ENCODE data around the gene CCDC138. TPM values are rescaled to one million over a fixed set of nuclear protein-coding genes. Genes with fewer than 3 reads are reported as not detected.
A peak's percentile ranks its signal among the peaks of the same experiment; 100 is the strongest.

CCDC138 gene
- total RNA-seq, 1 experiment from 2014 or later: 4.3 TPM

DNA sequence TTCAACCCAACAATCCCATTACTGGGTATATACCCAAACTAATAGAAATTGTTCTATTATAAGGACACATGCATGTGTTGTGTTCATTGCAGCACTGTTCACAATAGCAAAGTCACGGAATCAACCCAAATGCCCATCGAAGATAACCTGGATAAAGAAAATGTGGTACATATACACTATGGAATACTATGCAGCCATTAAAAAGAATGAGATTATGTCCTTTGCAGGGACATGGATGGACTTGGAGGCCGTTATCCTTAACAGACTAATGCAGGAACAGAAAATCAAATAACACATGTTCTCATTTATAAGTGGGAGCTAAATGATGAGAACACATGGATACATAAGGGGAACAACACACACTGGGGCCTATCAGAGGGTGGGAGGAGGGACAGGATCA, 65.8 kb downstream of the CCDC138 start:
- H3K4me3 Mint-ChIP-seq (ENCODE audit: unreplicated experiment): no peak overlapping the region
- ChIA-PET POLR2A (no interaction called here), CTCF (interaction anchor here (1.2 to 2.5 kb wide), 2 partner anchors 138 to 658 kb away, joined by 5 to 39 read pairs; partner anchors contain the start of gene EDAR)
- no peak overlapping the region for H3K27ac Mint-ChIP-seq (ENCODE audit: low read depth, unreplicated experiment)
- intact Hi-C loops (cut with micrococcal nuclease): no loop called here
- no TSS peak for BruUV-seq (replicated peaks)
- TF ChIP-seq, protein P1, sequence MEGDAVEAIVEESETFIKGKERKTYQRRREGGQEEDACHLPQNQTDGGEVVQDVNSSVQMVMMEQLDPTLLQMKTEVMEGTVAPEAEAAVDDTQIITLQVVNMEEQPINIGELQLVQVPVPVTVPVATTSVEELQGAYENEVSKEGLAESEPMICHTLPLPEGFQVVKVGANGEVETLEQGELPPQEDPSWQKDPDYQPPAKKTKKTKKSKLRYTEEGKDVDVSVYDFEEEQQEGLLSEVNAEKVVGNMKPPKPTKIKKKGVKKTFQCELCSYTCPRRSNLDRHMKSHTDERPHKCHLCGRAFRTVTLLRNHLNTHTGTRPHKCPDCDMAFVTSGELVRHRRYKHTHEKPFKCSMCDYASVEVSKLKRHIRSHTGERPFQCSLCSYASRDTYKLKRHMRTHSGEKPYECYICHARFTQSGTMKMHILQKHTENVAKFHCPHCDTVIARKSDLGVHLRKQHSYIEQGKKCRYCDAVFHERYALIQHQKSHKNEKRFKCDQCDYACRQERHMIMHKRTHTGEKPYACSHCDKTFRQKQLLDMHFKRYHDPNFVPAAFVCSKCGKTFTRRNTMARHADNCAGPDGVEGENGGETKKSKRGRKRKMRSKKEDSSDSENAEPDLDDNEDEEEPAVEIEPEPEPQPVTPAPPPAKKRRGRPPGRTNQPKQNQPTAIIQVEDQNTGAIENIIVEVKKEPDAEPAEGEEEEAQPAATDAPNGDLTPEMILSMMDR (IDR thresholded peaks at IDR 0.05; ENCODE audit: unreplicated experiment): no peak
- no peaks in the 10 kb centered on the region for H3K27me3 Mint-ChIP-seq (ENCODE audit: insufficient read depth, unreplicated experiment)
- no peak for DNase-seq (ENCODE audit: unreplicated experiment)
- H3K9me3 Mint-ChIP-seq (ENCODE audit: unreplicated experiment): no peaks in the 10 kb centered on the region
- H3K36me3 Mint-ChIP-seq (ENCODE audit: insufficient read depth, unreplicated experiment): peaks cover 21% of the 10 kb centered on the region
- H3K4me1 Mint-ChIP-seq (ENCODE audit: insufficient read depth, unreplicated experiment): peaks cover 10% of the 10 kb centered on the region

- TF ChIP-seq, protein P1 (IDR thresholded peaks at IDR 0.05; ENCODE audit: unreplicated experiment): no peak
- H3K27me3 Mint-ChIP-seq (ENCODE audit: insufficient read depth, unreplicated experiment): no peaks in the 10 kb centered on the region
- H3K4me3 Mint-ChIP-seq (ENCODE audit: unreplicated experiment): no peak overlapping the region
- no peak for DNase-seq (ENCODE audit: unreplicated experiment)
- H3K9me3 Mint-ChIP-seq (ENCODE audit: unreplicated experiment): no peaks in the 10 kb centered on the region
- H3K27ac Mint-ChIP-seq (ENCODE audit: low read depth, unreplicated experiment): no peak overlapping the region
- no TSS peak for BruUV-seq (replicated peaks)
- intact Hi-C loops (cut with micrococcal nuclease): no loop called here
- POLR2A ChIA-PET: interaction anchor here (1.1 kb wide), 1 partner anchor 15 kb away, joined by 3 read pairs; no protein-coding TSS in a partner anchor
- peaks cover 10% of the 10 kb centered on the region for H3K4me1 Mint-ChIP-seq (ENCODE audit: insufficient read depth, unreplicated experiment)
- CTCF ChIA-PET: interaction anchor here (0.6 to 2.5 kb wide), 8 partner anchors 10 to 658 kb away, joined by 3 to 39 read pairs (median 4); partner anchors contain the start of gene EDAR
- peaks cover 21% of the 10 kb centered on the region for H3K36me3 Mint-ChIP-seq (ENCODE audit: insufficient read depth, unreplicated experiment)
Observed at GRCh38 chr2:108853421-108853820, 66.8 kb downstream of the CCDC138 start.

DNA sequence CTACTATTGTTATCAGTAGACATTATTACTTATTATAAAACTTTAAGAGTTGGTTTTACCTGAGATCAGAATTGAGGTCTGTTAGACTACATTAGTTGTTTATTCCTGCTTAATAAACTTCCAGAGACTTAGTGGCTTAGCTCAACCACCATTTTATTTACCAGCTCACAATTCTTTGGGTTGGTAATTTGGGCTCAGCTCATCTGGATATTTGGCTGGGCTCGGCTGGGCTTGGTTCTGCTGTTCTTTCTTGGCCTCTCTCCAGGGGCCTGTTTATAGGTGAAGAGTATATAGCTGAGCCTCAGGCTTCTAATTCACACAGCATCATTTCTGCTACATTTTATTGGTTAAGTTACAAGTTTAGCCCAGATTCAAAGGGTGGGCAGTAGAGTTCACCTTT, 67.9 kb downstream of the CCDC138 start:
- H3K27ac Mint-ChIP-seq (ENCODE audit: low read depth, unreplicated experiment): no peak overlapping the region
- TF ChIP-seq, protein P1 (IDR thresholded peaks at IDR 0.05; ENCODE audit: unreplicated experiment): no peak
- peaks cover 2% of the 10 kb centered on the region for H3K4me1 Mint-ChIP-seq (ENCODE audit: insufficient read depth, unreplicated experiment)
- ChIA-PET CTCF (interaction anchor here (0.5 to 2.5 kb wide), 14 partner anchors 9 to 655 kb away, joined by 3 to 39 read pairs (median 4); partner anchors contain the start of gene EDAR), POLR2A (interaction anchor here (0.7 to 1.1 kb wide), 2 partner anchors 14 to 135 kb away, joined by 3 to 4 read pairs; partner anchors contain the start of gene EDAR)
- no peak overlapping the region for H3K4me3 Mint-ChIP-seq (ENCODE audit: unreplicated experiment)
- intact Hi-C loops (cut with micrococcal nuclease): loop anchor here (2.0 kb wide), 1 partner anchor 272 kb away; no protein-coding TSS in a partner anchor
- no peaks in the 10 kb centered on the region for H3K27me3 Mint-ChIP-seq (ENCODE audit: insufficient read depth, unreplicated experiment)
- H3K9me3 Mint-ChIP-seq (ENCODE audit: unreplicated experiment): no peaks in the 10 kb centered on the region
- DNase-seq (ENCODE audit: unreplicated experiment): no peak
- peaks cover 21% of the 10 kb centered on the region for H3K36me3 Mint-ChIP-seq (ENCODE audit: insufficient read depth, unreplicated experiment)
- no TSS peak for BruUV-seq (replicated peaks)

DNA sequence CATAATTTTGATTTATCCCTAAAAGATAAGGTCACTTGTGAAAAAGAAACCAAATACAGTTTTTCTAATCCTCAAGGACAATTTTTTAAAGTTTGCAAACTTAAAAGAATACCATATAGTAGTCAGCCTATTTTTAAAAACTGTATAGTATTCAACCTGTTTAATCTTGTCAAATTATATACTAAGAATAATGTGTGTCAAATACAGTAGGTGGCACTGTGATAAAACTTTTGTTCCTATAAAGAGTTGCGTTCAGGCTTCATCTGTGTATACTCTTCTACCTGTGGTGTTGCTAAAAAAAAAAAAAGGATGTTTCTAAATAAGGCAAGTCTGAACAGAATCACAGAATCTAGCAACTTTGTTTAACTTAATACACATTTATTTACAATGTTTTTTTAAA, 68.6 kb downstream of the CCDC138 start:
- no peak overlapping the region for H3K4me3 Mint-ChIP-seq (ENCODE audit: unreplicated experiment)
- no peaks in the 10 kb centered on the region for H3K9me3 Mint-ChIP-seq (ENCODE audit: unreplicated experiment)
- peaks cover 21% of the 10 kb centered on the region for H3K36me3 Mint-ChIP-seq (ENCODE audit: insufficient read depth, unreplicated experiment)
- no peaks in the 10 kb centered on the region for H3K27me3 Mint-ChIP-seq (ENCODE audit: insufficient read depth, unreplicated experiment)
- BruUV-seq (replicated peaks): no TSS peak
- TF ChIP-seq, protein P1 (IDR thresholded peaks at IDR 0.05; ENCODE audit: unreplicated experiment): peak; percentile 30
- ChIA-PET CTCF (interaction anchor here (0.7 to 2.3 kb wide), 11 partner anchors 10 to 1312 kb away, joined by 3 to 20 read pairs (median 4); partner anchors contain the start of gene EDAR), POLR2A (interaction anchor here (0.7 kb wide), 1 partner anchor 153 kb away, joined by 3 read pairs; no protein-coding TSS in a partner anchor)
- H3K27ac Mint-ChIP-seq (ENCODE audit: low read depth, unreplicated experiment): no peak overlapping the region
- H3K4me1 Mint-ChIP-seq (ENCODE audit: insufficient read depth, unreplicated experiment): no peaks in the 10 kb centered on the region
- peak; percentile 42 for DNase-seq (ENCODE audit: unreplicated experiment)
- intact Hi-C loops (cut with micrococcal nuclease): loop anchor here (1.0 to 2.0 kb wide), 4 partner anchors 73 to 655 kb away; partner anchors contain the start of gene EDAR
